Stimulated activated CD8-positive, alpha-beta memory T cell treated with anti-CD3 and anti-CD28 coated beads, Interleukin-4, amount 100 ng/mL, for 1 hour (primary cell): ENCODE measurements around the gene SH2D2A.

Experiments
- DNase-seq, 2 donors: peaks; one replicate each; pipeline ENCODE4 v3.0.0-alpha.2; 2020; ENCODE audit warnings: low read depth in 2 of 2, low spot score in 1 of 2

SH2D2A gene

DNA sequence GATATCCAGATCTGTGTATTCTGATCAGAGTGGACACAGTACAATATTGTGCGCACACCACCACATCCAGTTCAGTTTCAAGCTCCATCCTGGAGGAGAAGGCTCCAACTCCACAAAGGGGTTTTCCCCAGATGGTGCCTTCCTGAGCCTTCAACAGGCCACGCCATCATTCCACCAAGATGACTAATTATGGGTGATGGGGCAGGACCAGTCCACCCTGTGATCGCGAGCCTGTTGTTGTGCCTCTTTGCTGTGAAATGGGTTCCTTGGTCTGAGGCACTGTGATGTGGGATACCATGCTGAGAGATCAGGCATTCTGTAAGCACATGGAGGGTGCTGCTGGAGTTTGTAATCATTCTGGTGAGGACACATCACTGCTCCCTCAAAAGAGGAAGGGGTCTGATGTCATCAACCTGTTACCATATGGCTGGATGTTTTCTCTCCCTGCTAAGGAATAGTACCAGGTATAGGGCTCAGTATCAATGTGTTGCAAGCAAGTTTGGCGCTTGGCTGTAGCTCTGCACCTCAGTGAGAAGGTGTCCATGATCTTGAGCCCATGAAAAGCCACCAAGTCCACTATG lies 6.7 kb upstream of the SH2D2A start:
- DNase-seq, result no peak

DNA sequence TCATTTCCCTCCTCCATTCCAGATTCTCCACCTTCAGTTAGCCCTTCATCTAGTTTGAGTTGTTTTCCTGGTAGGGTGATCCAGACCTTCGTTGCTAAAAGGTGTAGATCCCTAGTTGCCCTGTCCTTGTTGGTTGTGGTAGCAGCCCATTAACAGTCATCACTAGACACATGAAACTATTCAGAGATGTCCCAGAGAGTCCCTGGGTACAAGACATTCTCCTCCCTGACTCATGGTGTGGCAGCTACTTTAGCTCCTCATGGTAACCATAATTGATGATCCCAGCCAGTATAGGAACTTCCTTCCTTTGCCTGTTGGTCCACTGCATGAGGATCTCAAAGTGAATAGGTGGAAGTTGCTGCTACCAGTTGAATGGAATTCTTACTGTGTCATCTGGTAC lies 6.0 kb upstream of the SH2D2A start:
- DNase-seq, result no peak

DNA sequence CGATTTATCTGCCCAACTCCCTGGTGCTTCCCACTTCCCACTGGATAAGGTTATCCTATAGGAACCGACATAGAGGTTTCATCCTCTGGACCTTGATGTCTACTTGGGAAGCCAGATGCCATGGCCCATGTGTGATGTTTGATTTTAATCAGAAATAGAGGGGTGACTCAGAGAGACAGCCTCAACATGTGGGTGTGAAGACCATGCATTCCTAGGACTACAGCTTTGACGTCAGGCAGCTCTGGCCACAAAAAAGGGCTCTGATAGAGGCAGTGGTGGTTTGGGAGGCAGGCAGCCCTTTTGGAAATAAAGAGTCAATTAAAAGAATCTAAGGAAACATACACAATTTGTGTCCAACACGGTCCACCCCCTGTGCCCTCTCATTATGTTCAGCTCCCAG lies 5.2 kb upstream of the SH2D2A start:
- DNase-seq, result no peak

DNA sequence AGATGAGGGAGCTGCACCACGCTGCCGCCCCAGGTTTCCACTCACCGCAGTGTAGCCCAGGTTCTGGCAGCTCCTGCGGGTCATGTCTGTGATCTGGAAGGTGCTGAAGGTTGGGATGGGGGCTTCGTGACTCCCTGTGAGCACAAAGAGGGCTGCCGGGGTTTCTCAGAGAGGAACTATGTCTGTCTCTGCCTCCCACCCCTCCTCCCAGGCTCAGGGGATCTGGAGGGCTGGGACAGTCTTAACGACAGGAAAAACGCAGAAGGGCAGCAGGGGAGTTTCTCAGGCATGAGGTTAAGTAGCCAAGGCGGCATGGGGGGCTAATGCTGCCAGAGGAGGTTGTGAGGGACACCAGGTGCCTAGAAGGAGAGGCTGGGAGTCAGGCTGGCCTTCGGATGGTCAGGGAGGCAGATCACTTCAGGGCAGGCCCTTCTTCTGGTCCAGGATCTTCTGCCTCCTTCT lies 656 bp downstream of the SH2D2A start:
- DNase-seq, result no peak

DNA sequence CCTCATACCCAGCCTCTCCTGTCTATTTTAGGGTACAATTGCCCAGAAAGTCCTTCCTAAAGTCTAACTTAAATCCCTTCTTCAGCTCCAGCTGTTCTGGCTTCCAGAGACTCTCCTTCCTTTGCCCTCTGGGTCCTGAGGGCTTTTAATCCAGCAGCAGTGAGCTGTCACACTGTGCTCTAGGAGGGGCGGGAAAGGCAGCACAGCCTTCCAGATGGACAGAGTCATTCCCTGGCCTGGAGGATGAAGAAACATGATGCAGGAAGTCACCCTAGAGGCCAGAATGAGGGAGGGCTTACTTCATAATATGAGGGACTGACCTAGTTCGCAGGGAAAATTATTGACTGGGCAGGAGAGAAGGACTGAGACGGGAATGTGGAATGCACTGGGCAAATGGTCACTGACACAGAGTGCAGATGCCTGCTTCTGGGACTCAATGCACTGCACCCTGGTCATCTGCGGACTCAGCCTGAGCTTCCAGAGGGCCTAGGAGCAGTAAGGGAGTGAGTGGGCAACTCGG lies 1.3 kb downstream of the SH2D2A start:
- DNase-seq, result no peak

DNA sequence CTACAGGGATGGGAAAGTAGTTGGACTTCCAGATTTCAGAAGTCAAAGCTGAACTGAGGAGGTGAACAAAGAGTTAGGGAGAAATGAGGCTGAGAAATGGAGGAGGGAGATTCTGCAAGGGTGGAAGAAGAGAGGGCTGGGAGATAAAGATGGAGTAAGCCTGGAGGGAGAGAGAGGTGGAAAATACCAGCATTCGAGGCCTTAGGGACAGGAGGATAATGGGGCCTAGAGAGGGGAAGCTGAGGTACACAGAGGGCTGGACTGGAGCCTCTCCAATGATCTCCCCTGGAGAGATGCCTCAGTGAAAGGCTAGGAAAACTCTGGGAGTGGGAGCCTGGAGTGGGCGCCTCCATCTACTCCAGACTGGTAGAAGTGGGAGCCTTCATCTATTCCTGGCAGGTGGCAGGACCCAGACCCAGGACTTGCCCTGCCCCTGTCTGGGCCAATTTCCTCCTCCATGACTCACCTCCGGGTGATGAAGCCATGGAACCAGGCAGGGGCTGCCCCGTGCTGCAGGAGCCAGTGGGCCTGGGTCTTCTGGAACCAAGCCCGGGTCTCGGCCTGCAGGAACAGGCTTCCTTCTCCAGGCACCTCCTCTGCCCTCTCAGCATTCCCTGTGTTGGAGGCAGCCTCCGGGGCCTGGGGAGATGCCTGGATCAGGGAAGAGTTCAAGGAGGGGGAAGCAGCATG lies 1.9 kb downstream of the SH2D2A start:
- no peak for DNase-seq

DNA sequence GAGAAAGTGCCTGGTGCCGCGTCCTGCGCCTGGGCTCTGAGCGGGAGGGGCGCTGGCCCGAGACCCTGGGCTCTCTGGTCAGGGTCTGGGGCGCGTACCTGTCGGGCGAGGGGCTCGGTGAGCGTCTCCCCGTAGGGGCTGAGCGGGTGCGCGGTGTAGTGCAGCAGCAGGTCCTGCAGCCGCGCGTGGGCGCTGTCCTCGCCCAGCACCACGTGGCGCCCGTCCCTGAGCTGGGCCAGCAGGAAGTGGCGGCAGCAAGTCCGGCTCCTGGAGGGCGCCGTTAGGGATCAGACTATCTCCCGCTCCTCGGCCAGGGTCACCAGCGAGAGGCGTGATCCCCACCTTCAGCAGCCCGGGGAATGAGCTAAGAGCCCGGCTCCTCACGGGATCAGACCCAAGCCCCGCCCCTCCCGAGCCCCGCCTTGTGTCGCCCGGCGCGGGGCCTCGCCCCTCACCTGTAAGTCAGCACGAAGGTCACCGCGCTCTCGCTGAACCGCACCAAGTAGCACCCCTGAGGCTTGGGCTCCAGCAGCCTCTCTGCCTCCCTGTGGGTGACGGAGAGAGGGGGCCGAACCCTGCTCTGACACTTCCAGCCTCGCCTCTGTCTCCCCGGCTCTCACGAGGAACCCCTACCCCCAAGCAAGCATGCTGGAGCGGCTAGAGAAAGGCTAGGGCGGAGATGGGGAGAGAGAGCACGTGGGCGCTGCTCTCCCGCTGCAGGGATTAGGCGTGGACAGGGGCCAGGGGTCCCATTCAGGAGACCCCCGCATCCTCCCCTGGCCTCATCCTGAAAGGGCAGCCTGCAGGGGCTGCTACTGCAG lies 2.7 kb downstream of the SH2D2A start:
- DNase-seq, result peak; percentile 38 to 47

DNA sequence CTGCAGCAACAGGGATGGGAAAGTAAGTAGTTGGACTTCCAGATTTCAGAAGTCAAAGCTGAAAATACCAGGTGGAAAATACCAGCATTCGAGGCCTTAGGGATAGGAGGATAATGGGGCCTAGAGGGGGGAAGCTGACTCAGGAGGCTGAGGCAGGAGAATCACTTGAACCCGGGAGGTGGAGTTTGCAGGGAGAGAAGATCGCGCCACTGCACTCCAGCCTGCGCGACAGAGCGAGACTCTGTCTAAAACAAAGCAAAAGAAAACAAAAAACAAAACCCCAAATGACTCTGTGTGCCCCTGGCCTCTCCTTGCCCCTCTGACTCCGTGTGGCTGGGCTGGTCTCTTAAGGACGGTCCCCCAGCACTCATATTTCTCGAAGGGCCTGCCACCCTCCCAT lies 3.4 kb downstream of the SH2D2A start:
- DNase-seq, result no peak

DNA sequence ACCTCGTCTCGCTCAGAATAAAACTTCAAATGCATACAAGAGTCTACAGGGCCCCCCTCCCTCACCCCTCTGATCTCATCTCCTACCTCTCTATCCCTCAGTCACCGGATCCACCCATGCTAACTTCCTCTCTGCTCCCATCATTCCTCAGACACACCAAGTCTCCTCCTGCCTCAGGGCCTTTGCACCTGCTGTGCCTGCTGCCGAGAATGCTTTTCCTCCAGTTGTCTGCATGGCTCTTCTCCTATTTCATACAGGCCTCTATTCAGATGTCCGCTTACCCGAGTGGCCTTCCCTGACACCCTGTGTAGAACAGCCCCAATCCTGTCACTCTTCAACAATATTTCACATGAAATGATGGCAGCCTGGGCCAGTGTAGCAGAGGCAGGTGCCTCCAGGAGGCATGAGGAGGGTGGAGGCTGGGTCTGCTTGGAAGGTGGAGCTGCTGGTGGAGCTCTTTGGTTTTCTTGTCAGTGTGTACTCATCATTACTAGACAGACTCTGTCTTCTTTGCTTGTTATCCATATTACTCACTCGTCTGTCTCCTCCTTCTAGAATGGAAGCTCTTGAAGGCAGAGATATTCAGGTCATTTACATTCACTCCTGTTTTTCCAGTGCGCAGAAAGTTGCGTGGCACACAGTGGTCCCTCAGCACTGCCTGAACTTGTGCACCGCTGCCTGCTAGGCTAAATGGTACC lies 4.2 kb downstream of the SH2D2A start:
- no peak for DNase-seq

DNA sequence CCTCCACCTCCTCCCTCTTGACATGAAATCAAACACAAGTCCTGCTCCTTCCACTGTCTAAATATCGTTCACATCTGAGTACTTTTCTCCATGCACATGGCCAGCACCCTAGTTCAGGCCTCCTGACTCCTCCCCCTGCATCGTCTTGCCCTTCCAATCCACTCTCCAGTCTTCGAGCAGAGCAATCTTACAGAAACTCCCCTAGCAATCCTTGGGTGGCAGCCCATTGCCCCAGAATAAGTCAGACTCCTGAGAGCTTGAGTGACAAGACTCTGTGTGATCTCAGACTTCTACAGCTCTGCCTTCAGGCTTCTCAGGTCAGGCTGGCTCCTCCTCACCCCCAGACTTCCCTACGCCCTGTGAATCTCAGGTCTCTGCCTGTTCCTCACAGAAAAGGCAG lies 5.5 kb downstream of the SH2D2A start:
- DNase-seq, result no peak

DNA sequence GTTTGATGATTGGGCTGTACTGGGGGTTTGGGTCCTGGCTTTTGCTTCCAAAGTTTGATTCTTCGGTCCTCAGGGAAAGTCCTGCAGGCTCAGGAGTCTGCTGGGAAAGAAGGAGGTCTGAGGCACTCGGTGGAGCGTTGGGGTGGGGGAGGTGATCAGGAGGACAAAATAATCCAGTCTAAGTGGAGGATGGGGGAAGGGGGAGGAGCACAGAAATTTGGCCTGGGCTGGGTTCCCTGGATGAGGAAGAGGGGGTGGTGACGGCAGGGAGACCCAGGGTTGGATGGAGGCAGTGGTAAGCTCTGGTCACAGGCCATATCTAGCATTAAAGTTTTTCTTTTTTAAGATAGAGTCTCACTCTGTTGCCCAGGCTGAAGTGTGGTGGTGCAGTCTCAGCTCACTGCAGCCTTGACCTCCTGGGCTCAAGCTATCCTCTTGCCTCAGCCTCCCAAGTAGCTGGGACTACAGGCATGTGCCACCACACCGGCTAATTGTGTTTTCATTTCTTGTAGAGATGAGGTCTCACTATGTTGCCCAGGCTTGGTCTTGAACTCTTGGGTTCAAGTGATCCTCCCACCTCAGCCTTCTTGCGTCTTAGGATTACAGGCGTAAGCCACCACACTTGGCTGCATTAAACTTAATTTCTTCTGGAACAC lies 6.8 kb downstream of the SH2D2A start:
- DNase-seq, result no peak

DNA sequence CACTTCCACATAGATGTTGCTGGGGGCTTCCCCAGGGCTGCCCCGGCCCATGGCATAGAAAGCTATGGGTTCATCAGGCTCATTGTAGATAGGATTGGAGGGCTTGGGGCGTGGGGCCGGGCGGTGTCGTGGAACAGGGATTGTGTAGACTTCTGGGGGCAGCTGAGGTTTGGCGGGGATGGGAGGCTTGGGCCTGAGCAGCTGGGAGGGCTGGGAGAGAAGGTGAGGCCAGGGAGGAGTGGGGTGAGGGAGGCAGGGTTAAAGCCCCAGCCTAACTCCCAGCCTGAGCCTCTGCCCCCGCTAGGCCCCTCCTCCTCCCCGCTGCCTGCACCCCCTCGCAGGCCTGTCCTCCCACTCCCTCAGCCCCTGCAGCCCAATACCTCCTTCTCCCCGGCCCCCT lies 7.4 kb downstream of the SH2D2A start:
- DNase-seq, result no peak

DNA sequence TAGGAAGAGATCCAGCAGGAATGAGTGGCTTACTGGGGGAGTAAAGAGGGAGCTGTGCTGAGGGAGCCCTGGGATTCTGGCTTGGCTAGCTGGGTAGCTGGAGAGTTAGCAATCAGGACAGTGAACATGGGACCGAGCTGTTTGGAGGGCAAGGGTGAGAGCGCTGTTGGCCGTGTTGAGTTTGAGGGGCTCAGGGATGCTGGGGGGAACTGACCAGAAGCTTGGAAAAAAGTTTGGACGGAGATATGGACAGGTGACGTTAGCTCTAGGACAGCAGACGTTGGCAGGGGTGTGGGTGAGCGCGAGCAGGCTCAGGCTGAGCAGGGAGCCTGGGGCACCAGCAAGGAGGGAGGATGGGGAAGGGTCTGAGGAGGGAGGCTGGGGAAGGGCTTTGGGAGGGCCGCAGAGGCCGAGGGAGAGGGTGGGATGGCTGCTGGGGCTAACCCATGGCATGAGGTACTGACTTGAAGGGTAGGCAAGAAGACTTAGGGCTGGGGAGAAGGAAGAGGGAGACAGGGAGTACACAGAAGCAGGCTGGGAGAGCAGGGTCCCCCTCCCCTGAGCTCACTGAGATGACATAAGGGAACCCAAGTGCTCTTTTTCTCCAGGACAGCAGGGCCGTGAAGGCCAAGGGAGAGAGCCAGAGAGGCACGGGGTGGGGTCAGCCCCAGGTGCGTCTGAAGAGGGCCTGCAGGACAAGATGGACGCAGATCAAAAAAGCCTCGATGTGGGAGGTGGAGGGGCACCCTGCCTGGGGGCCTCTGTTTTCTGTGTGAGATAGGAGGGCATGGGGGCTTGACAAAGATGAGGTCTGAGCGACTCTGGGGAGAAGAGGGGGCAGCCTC lies 8.2 kb downstream of the SH2D2A start:
- no peak for DNase-seq

DNA sequence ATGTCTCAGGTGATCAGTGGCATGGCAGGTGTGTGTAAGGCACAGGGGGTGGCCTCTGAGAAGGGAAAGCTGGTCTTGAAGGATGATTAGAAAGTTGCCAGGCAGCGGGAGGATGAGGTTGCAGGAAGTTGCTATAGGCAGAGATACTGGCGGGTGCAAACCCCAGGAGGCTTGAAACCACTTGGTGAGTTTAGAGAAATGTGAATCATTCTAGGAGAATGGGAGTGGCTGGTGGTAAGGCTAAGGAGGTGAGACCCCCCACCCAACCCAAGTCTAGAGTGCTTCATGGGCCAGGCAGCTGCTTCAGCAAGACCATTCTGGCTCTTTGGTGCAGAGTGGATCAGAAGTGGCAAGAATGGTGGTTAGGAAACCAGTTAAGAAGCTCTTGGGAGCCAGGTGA lies 9.0 kb downstream of the SH2D2A start:
- DNase-seq, result no peak

DNA sequence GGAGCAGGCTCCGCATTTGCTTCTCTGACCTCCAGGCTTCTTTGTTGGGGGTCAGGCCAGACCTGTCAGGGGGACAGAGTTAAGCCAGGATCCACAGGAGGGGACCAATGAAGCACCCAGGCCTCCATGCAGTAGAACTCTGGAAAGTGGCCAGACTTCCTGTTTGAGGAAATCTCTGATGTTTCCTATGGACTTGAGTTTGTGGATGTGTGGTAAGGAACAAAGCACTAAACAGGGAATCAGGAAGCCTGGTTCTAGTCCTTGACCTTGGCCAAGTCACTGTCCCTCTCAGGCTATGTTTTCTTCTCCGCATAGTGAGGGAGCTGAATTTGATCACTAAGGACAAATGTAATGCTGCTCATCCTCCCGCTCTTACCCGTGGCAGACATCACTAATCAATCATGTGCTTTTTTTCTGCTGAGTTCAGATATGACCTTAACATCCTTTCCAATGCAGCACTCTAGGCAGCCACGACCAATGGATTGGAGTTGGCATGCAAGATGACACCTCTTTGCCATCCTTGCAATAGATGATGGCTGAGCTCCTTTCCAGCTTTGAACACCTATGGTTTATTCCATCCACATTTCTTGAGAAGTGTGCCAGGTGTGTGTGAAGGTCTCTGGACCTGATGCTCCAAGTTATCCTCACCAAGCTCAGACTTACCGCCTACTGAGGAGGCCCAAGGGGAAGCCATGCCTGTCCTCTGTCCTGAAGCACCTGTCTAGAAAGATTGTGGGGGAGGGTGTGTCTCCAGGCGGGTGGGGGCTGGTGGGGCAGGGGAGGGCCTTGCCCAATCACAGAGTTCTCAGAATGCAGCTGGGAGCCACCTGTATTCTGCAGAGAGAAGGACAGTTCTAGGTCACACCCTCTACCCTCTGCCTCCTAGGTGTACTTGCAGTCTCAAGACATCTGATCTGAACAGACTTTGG lies 9.9 kb downstream of the SH2D2A start:
- DNase-seq, result no peak

DNA sequence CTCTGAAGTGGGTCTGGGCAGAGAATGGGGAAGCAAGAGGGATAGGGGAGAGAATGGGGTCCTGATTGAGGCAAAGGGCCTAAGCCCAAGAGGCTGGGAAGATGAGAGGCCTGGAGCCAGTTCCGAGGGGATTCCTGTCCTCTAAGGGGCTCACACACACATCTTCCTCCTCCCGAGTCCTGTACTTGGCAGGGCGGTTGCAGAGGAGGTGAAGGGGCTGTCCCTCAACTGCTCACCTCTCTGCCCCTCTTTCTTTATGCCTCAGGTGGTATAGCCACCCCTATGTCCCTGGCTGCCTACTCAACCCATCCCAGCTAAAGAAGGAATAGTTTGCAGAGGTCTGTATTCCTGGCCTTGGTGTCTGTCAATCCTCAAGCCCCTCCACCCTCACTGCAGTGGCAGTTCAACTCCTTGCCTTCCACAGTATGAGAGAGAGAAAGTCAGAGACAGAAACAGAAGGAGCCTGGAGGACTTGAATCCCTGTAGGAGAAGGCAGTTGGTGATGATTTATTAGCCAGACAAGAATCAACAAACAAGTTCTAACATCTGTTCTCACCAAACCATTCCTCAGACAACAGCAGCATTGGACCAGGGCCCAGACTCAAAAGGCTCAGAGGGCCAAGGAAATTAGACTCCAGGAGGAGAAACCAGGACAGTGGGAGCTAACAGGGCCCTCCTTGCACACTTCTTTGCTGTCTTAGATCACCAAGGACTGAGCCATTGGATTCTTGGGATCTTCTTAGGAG lies 10.7 kb downstream of the SH2D2A start:
- DNase-seq, result no peak

DNA sequence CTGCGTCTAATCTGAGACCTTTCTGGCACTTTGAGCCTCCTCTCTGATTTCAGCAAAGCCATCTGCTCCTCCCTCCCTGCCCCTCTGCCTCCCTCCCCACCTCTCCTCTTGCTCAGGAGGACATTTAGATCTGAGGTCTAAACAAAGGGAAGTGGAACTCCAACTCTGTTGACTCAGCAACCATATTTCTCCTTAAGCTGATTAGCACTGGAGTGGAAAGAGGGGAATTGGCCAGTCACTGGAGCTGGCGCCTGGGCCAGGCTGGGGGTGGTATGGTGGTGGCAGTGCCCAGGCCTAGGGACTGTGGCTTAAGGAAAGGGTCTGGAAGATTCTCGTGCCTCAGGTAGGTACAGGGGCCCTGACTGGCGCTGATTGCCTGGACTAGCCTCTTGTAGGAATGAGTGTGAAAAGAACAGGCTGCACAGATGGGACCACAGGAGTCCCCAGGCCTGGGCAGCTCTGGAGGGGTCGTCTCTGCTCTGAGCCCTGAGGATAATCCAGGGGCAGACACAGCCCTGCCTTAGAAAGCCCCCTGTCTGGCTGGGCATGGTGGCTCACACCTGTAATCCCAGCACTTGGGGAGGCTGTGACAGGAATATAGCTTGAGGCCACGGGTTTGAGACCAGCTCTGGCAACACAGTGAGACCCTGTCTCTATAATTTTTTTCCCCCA lies 11.9 kb downstream of the SH2D2A start:
- DNase-seq, result no peak

DNA sequence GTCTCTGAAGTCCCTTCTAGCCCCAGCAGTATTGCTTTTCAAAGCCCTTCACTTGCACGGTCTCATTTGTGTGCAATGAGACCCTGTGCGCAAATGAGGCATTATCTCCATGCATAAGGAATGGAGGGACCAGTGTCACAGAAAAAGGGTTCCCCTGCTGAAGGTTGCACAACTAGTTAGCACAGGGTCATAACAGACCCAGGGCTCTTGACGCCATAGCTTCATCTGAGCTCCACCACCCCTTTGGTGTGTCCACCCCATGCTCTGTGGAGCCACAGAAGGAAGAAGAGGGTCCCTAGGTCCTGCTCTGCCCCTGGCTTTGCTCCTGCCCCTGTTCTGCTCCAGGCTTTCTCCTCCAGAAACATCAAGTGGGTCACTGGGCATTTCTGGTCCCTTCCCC lies 12.6 kb downstream of the SH2D2A start:
- no peak for DNase-seq
